Measurements from ENCODE around the gene LDB2. TPM values are rescaled to one million over a fixed set of nuclear protein-coding genes. Genes with fewer than 3 reads are reported as not detected.

LDB2 gene
- total and polyA plus RNA-seq, 2 of the 8 experiments (the other 6 are each of a cell fraction or from before 2014, with no cell fraction given), result 57.0 to 140 TPM

GRCh38 chr4:16574981-16575380 is 323.5 kb downstream of the LDB2 start:
- Histone ChIP-seq H2AFZ (ENCODE audit: low read length) (no peak overlapping the region), H3K14ac (ENCODE audit: insufficient read length) (no peak overlapping the region), H4K91ac (replicated peaks; ENCODE audit: insufficient read length, low read length) (no peak overlapping the region), H2BK5ac (ENCODE audit: low read depth, low read length) (no peak overlapping the region), H3K23me2 (ENCODE audit: low read depth, low read length) (no peaks in the 10 kb centered on the region; the same call in 1 of the 2 replicates), H3K36me3 (ENCODE audit: control insufficient read depth in 2 of 4, insufficient read depth in 4 of 4, low read length in 3 of 4) (no peaks in the 10 kb centered on the region), H3K9ac (replicated peaks in 1 of 4; ENCODE audit: extremely low read depth in 1 of 4, low read depth in 3 of 4, low read length in 3 of 4) (no peak overlapping the region), H2BK120ac (replicated peaks; ENCODE audit: low read depth, low read length) (no peak overlapping the region), H4K20me1 (replicated peaks in 1 of 2; ENCODE audit: control insufficient read depth in 1 of 2, insufficient read depth in 2 of 2, low read length in 2 of 2) (peaks cover 0 to 2% of the 10 kb centered on the region in 2 experiments), H3K56ac (replicated peaks; ENCODE audit: insufficient read length, low read depth, low read length) (no peak overlapping the region), H3K27me3 (replicated peaks in 1 of 4; ENCODE audit: control insufficient read depth in 3 of 4, extremely low read depth in 1 of 4, insufficient read depth in 3 of 4, low read length in 3 of 4) (no peaks in the 10 kb centered on the region), H4K5ac (ENCODE audit: insufficient read length, low read depth, low read length) (no peak overlapping the region), H3K18ac (ENCODE audit: extremely low read depth, low read length) (no peak overlapping the region), H2AK5ac (ENCODE audit: low read depth, low read length) (no peak overlapping the region), H3K27ac (ENCODE audit: low read depth, low read length) (no peak overlapping the region; the same call in 1 of the 2 replicates), H3K4me2 (ENCODE audit: insufficient read depth in 1 of 2, low read depth in 2 of 2, low read length in 2 of 2) (no peak overlapping the region), H3K9me3 (ENCODE audit: insufficient read depth in 2 of 2, low read depth in 1 of 2, low read length in 1 of 2) (no peaks in the 10 kb centered on the region), H4K8ac (ENCODE audit: extremely low read depth, insufficient read depth, low read length) (no peak overlapping the region), H2BK12ac (ENCODE audit: low read depth, low read length) (no peak overlapping the region), H3K79me1 (ENCODE audit: low read depth, low read length) (no peaks in the 10 kb centered on the region), H3K23ac (ENCODE audit: insufficient read length) (no peak overlapping the region), H2BK15ac (ENCODE audit: low read length) (no peak overlapping the region), H3K4me1 (replicated peaks in 1 of 4; ENCODE audit: control insufficient read depth in 3 of 4, insufficient read depth in 4 of 4, low read length in 3 of 4) (no peaks in the 10 kb centered on the region), H3K4me3 (ENCODE audit: extremely low read depth in 1 of 4, insufficient read depth in 2 of 4, low read depth in 3 of 4, low read length in 4 of 4) (no peak overlapping the region), H3K4ac (replicated peaks; ENCODE audit: insufficient read length, low read depth, low read length) (no peak overlapping the region), H2BK20ac (ENCODE audit: low read length) (no peak overlapping the region), H3K79me2 (ENCODE audit: control insufficient read depth in 1 of 2, insufficient read depth in 2 of 2, low read length in 2 of 2) (no peaks in the 10 kb centered on the region)
- DNase-seq (ENCODE audit: low read depth in 1 of 2, low spot score in 2 of 2), result no peak
- no peak for FAIRE-seq
- POLR2A ChIA-PET (ENCODE audit: partially characterized antibody), result no interaction called here
- WGBS, 2 experiments (ENCODE audit: extremely low coverage in 1 of 2, insufficient coverage in 1 of 2, insufficient read length in 1 of 2, insufficient replicate concordance in 2 of 2, low coverage in 1 of 2, low lambda C conversion rate in 2 of 2, missing lambda C conversion rate in 1 of 2), result 86% methylated on average over 2 of the region's 2 CpGs; no CpG with 5 or more reads in 1 of the 2 experiments
- CTCF ChIA-PET (ENCODE audit: partially characterized antibody), result no interaction called here
- TF ChIP-seq CEBPB (IDR thresholded peaks at IDR 0.05; ENCODE audit: low read depth, low read length), result no peak
- TF ChIP-seq SUZ12 (IDR thresholded peaks at IDR 0.05; ENCODE audit: low read length), result no peak
- no peak for TF ChIP-seq BACH1 (IDR thresholded peaks at IDR 0.05; ENCODE audit: low read length)
- TF ChIP-seq SP4 (IDR thresholded peaks at IDR 0.05; ENCODE audit: low read length), result no peak
- no peak for TF ChIP-seq SIN3A (conservative IDR thresholded peaks at IDR 0.05 in 1 of 2, IDR thresholded peaks at IDR 0.05 in 1 of 2; ENCODE audit: low read depth in 1 of 2, low read length in 2 of 2)

Data from H1 (cell line).